Endothelial cell of umbilical vein (primary cell): Measurements from ENCODE around the gene SLC22A23. TPM values are rescaled to one million over a fixed set of nuclear protein-coding genes. Genes with fewer than 3 reads are reported as not detected.

Experiments
- BruUV-seq: library from RNA; stranded (reverse); fragments of 400-500 nt; replicated peaks from 2 replicates; lab custom pipeline; 2021; lab: Mats Ljungman, UMichigan
- CTCF ChIA-PET: fragments of 300-600, 350-600 bp; sonication (Branson Sonifier 250); formaldehyde crosslinking; loops from one replicate; lab custom pipeline; 2021; ENCODE audit warnings: antibody characterized with exemption, inconsistent platforms; lab: Charles Lee
- POLR2A ChIA-PET: fragments of 300-600, 350-600 bp; sonication (Branson Sonifier 250); formaldehyde crosslinking; loops from one replicate; lab custom pipeline; 2021; ENCODE audit warnings: antibody characterized with exemption, inconsistent platforms; lab: Charles Lee
- DNase-seq: peaks from one replicate; pipeline ENCODE4 v3.0.0-alpha.2; 2011; ENCODE audit warnings: low read depth, low spot score
- FAIRE-seq: peaks from 2 replicates; lab custom pipeline; 2011; peaks lifted over from hg19 to GRCh38; lab: Jason Lieb, UNC
- H2AFZ ChIP-seq: 2 replicates; pipeline ENCODE4 v1.6.0; 2012; ENCODE audit warnings: low read depth, low read length, control low read depth, inconsistent platforms
- H3K27ac ChIP-seq: 2 replicates; pipeline ENCODE4 v1.5.1; 2011; ENCODE audit warnings: low read depth, mild to moderate bottlenecking, control low read depth, low read length, moderate library complexity; ENCODE audit not compliant: insufficient read depth
- H3K27me3 ChIP-seq, 2 experiments: 2 replicates each; pipeline versions ENCODE4 v1.6.0 to v1.6.1; 2011; ENCODE audit warnings: low read length in 2 of 2, mixed read lengths in 1 of 2; ENCODE audit not compliant: control insufficient read depth in 2 of 2, insufficient read depth in 2 of 2
- H3K36me3 ChIP-seq, 2 experiments: 2 replicates in 1 of 2; 3 replicates in 1 of 2; pipeline ENCODE4 v1.5.1; 2011; ENCODE audit warnings: low read length in 2 of 2, mild to moderate bottlenecking in 1 of 2, moderate library complexity in 1 of 2; ENCODE audit not compliant: control insufficient read depth in 2 of 2, insufficient read depth in 2 of 2; ENCODE audit errors: extremely low read depth in 1 of 2
- H3K4me1 ChIP-seq: 3 replicates; pipeline ENCODE4 v1.5.1; 2011; ENCODE audit warnings: mild to moderate bottlenecking, low read length; ENCODE audit not compliant: control insufficient read depth, insufficient read depth; ENCODE audit errors: extremely low read depth
- H3K4me2 ChIP-seq: 2 replicates; pipeline ENCODE4 v1.6.1; 2011; ENCODE audit warnings: low read length, control low read depth, mixed read lengths; ENCODE audit not compliant: insufficient read depth
- H3K4me3 ChIP-seq, 3 experiments: fragments of 200-600 bp in 1 of 3; sonication (generic), shearing (Covaris generic) in 1 of 3; replicated peaks in 1 of 3; 2 replicates each; pipeline ENCODE4 v1.5.1; 2011 to 2016; ENCODE audit warnings: control low read depth in 3 of 3, low read length in 3 of 3, mild to moderate bottlenecking in 2 of 3, inconsistent platforms in 1 of 3, low read depth in 1 of 3, moderate library complexity in 1 of 3; ENCODE audit not compliant: insufficient read depth in 1 of 3
- H3K79me2 ChIP-seq: 2 replicates; pipeline ENCODE4 v1.6.0; 2012; ENCODE audit warnings: low read length, inconsistent platforms; ENCODE audit not compliant: control insufficient read depth, insufficient read depth
- H3K9ac ChIP-seq: replicated peaks from 2 replicates; pipeline ENCODE3; 2011; ENCODE audit warnings: low read length, control low read depth; ENCODE audit not compliant: insufficient read depth; ENCODE audit errors: extremely low read depth
- H3K9me1 ChIP-seq: replicated peaks from 3 replicates; pipeline ENCODE4 v1.6.0; 2011; ENCODE audit warnings: mild to moderate bottlenecking, low read length; ENCODE audit not compliant: control insufficient read depth, insufficient read depth; ENCODE audit errors: extremely low read depth
- H3K9me3 ChIP-seq: replicated peaks from 2 replicates; pipeline ENCODE4 v1.5.1; 2012; ENCODE audit warnings: low read length, inconsistent platforms; ENCODE audit not compliant: control insufficient read depth, insufficient read depth
- H4K20me1 ChIP-seq: replicated peaks from 2 replicates; pipeline ENCODE3; 2011; ENCODE audit warnings: mild to moderate bottlenecking, low read length; ENCODE audit not compliant: control insufficient read depth, insufficient read depth; ENCODE audit errors: extremely low read depth
- CTCF ChIP-seq, 2 donors: IDR thresholded peaks; 1 replicate in 1 of 2; 2 replicates in 1 of 2; pipeline ENCODE4 v1.5.1; 2011; ENCODE audit warnings: low read length in 2 of 2, mild to moderate bottlenecking in 2 of 2, moderate library complexity in 2 of 2, control low read depth in 1 of 2, inconsistent platforms in 1 of 2, low read depth in 1 of 2; ENCODE audit not compliant: insufficient read depth in 1 of 2; ENCODE audit errors: extremely low read depth in 1 of 2
- EZH2 ChIP-seq: IDR thresholded peaks from 2 replicates; pipeline ENCODE4 v1.6.1; 2012; ENCODE audit warnings: borderline replicate concordance, low read depth, mild to moderate bottlenecking, moderate library complexity, low read length, inconsistent platforms; ENCODE audit not compliant: severe bottlenecking
- FOS ChIP-seq: IDR thresholded peaks from 2 replicates; pipeline ENCODE4 v1.6.1; 2011; ENCODE audit warnings: mild to moderate bottlenecking, low read length, moderate library complexity, borderline replicate concordance; ENCODE audit not compliant: insufficient read depth
- GATA2 ChIP-seq: IDR thresholded peaks from 2 replicates; pipeline ENCODE4 v1.7.0; 2011; ENCODE audit warnings: low read depth, mild to moderate bottlenecking, moderate library complexity, mixed read lengths, low read length; ENCODE audit not compliant: insufficient read length, insufficient read depth
- JUN ChIP-seq: IDR thresholded peaks from 2 replicates; pipeline ENCODE4 v1.6.1; 2011; ENCODE audit warnings: borderline replicate concordance, low read depth; ENCODE audit not compliant: insufficient read length, insufficient read depth
- MAX ChIP-seq: IDR thresholded peaks from 2 replicates; pipeline ENCODE4 v1.6.1; 2011; ENCODE audit not compliant: insufficient read depth, insufficient read length
- MYC ChIP-seq: IDR thresholded peaks from one replicate; pipeline ENCODE4 v1.6.1; 2011; ENCODE audit warnings: mild to moderate bottlenecking, low read depth, low read length
- POLR2A ChIP-seq: IDR thresholded peaks from 2 replicates; pipeline ENCODE4 v1.6.1; 2012; ENCODE audit warnings: low read depth, mild to moderate bottlenecking, control low read depth, low read length
- POLR2AphosphoS5 ChIP-seq: IDR thresholded peaks from 2 replicates; pipeline ENCODE4 v1.6.1; 2012; ENCODE audit warnings: low read depth, mild to moderate bottlenecking, control low read depth, low read length, moderate library complexity; ENCODE audit not compliant: insufficient read depth
- dilution Hi-C: fragments of 300-500 bp; cut with MboI; formaldehyde crosslinking; loops from one replicate; pipeline ENCODE4 v1.15.0; 2019; ENCODE audit warnings: low sequenced_read_pairs; ENCODE audit not compliant: extremely low pct_ligation_motif_present
- intact Hi-C: fragments of 100-400 bp; cut with micrococcal nuclease; formaldehyde crosslinking; loops from one replicate; pipeline ENCODE4 v1.10.0; 2022
- polyA plus RNA-seq, 4 experiments: library from polyadenylated mRNA; depleted of rRNA in 3 of 4; stranded (reverse) in 3 of 4; unstranded in 1 of 4; fragments of >200 nt; gene quantifications; 2 replicates each; pipeline versions ENCODE4 v1.2.1 to v1.2.3, GENCODE V29; 2011 to 2012; ENCODE audit warnings: missing spikeins in 1 of 4
- total RNA-seq: library from RNA; stranded (reverse); gene quantifications from 2 replicates; pipeline ENCODE4 v1.2.3, GENCODE V29; 2021

SLC22A23 gene
- total and polyA plus RNA-seq, 2 donors (not counting 3 experiments of a cell fraction or from before 2014, with no cell fraction given): 4.2 to 14.3 TPM

- Histone ChIP-seq H3K9me3 (no peaks in the 10 kb centered on the region), H3K27ac (no peak overlapping the region), H2AFZ (no peak overlapping the region), H3K9me1 (no peaks in the 10 kb centered on the region), H3K79me2 (no peaks in the 10 kb centered on the region), H3K9ac (no peak overlapping the region), H3K27me3 (no peaks in the 10 kb centered on the region), H3K4me3 (no peak overlapping the region), H3K4me2 (no peak overlapping the region), H4K20me1 (no peaks in the 10 kb centered on the region), H3K36me3 (no peaks in the 10 kb centered on the region), H3K4me1 (peaks cover 3% of the 10 kb centered on the region)
- intact Hi-C loops: no loop called here
- no peak for FAIRE-seq
- no peak for DNase-seq
- ChIA-PET POLR2A (no interaction called here), CTCF (interaction anchor here (0.6 to 1.5 kb wide), 5 partner anchors 11 to 466 kb away, joined by 3 to 4 read pairs (median 3); partner anchors contain the start of gene FAM50B)
- dilution Hi-C loops: no loop called here
- TF ChIP-seq FOS: no peak
- no peak for TF ChIP-seq EZH2
- TF ChIP-seq JUN: no peak
- no peak for TF ChIP-seq GATA2
- no peak for TF ChIP-seq MAX
- TF ChIP-seq CTCF (IDR thresholded peaks at IDR 0.05; ENCODE audit: extremely low read depth in 1 of 2, insufficient read depth in 1 of 2, low read depth in 1 of 2, low read length in 2 of 2): no peak
- TF ChIP-seq POLR2A: no peak
- TF ChIP-seq MYC: no peak
- TF ChIP-seq POLR2AphosphoS5: no peak
- no TSS peak for BruUV-seq
Observed at GRCh38 chr6:3382326-3383279, 74.2 kb downstream of the SLC22A23 start.
